Hair follicle dermal papilla cell (primary cell): Measurements from ENCODE around the gene SMIM8. TPM values are rescaled to one million over a fixed set of nuclear protein-coding genes. Genes with fewer than 3 reads are reported as not detected.

Source experiments
- total RNA-seq: library from RNA; depleted of rRNA; stranded (reverse); fragments of >200 nt; gene quantifications from 2 replicates; pipeline ENCODE4 v1.2.3, GENCODE V29; 2012

SMIM8 gene
- 4.6 and 8.0 TPM in 2 replicates for total RNA-seq

GRCh38 chr6:87322304-87323212 is at the start of gene SMIM8:
Gene SMIM8 (plus strand): TSS chr6:87322588. CDS start chr6:87337032, 14,444 bp downstream.

GRCh38 chr6:87344731-87345130 is 22.3 kb downstream of the SMIM8 start, which contains the start of gene C6orf163:
Gene C6orf163 (plus strand): TSS chr6:87344813. CDS start chr6:87345100, 287 bp downstream.

Other genes starting within 250 kb of the SMIM8 start
- gene CGA, start 227.5 kb upstream of the SMIM8 start, total RNA-seq, result not detected in 2 replicates
- 38.1 and 49.2 TPM in 2 replicates for gene ZNF292, start 167.0 kb upstream of the SMIM8 start, total RNA-seq
- not detected in 2 replicates for gene GJB7, start 6.7 kb downstream of the SMIM8 start, total RNA-seq
- 1.3 and 3.4 TPM in 2 replicates for gene C6orf163, start 22.2 kb downstream of the SMIM8 start, total RNA-seq
- gene CFAP206, start 85.4 kb downstream of the SMIM8 start, total RNA-seq, result 0.65 TPM in 1 of 2 replicates, not detected in the other
- 11.9 and 13.8 TPM in 2 replicates for gene SLC35A1, start 150.4 kb downstream of the SMIM8 start, total RNA-seq